ENCODE results near the gene UGT3A1. TPM values are rescaled to one million over a fixed set of nuclear protein-coding genes. Genes with fewer than 3 reads are reported as not detected.
A peak's percentile ranks its signal among the peaks of the same experiment; 100 is the strongest.
"Not testable (repeated sequence)": the region's sequence is repeated elsewhere in the genome, so short reads cannot be mapped to it uniquely, and the experiment has no call there.

Gene UGT3A1
- total RNA-seq, 1 experiment from 2014 or later: not detected

- H3K9me3 ChIP-seq: peaks cover 10% of the 10 kb centered on the region
- 0 out of 2 replicates have a peak, but pooled peaks cover 2% of the 10 kb centered on the region for H3K27me3 ChIP-seq
- H3K4me3 ChIP-seq: no peak overlapping the region
- H3K36me3 ChIP-seq: no peaks in the 10 kb centered on the region
- no peak for DNase-seq
These were observed 15.0 kb upstream of the UGT3A1 start for GRCh38 chr5:36006163-36006562.

- no peaks in the 10 kb centered on the region for H3K9me3 ChIP-seq
- H3K36me3 ChIP-seq: no peaks in the 10 kb centered on the region
- DNase-seq: no peak
- H3K4me3 ChIP-seq: no peak overlapping the region
- H3K27me3 ChIP-seq: 0 out of 2 replicates have a peak, but pooled peaks cover 2% of the 10 kb centered on the region
These were observed 9.8 kb upstream of the UGT3A1 start for GRCh38 chr5:36001032-36001431.

- no peaks in the 10 kb centered on the region for H3K9me3 ChIP-seq
- no peaks in the 10 kb centered on the region for H3K36me3 ChIP-seq
- 0 out of 2 replicates have a peak, but pooled peaks cover 2% of the 10 kb centered on the region for H3K27me3 ChIP-seq
- no peak for DNase-seq
- H3K4me3 ChIP-seq: no peak overlapping the region
These were observed 8.4 kb upstream of the UGT3A1 start for GRCh38 chr5:35999547-35999946.

- Histone ChIP-seq H3K4me3 (no peak overlapping the region), H3K9me3 (no peaks in the 10 kb centered on the region), H3K36me3 (no peaks in the 10 kb centered on the region), H3K27me3 (peaks cover 6% of the 10 kb centered on the region)
- DNase-seq: no peak
These were observed 4.9 kb upstream of the UGT3A1 start for GRCh38 chr5:35996076-35996475.

GRCh38 chr5:35990520-35990919, 670 bp downstream of the UGT3A1 start:
- Histone ChIP-seq H3K4me3 (no peak overlapping the region), H3K9me3 (no peaks in the 10 kb centered on the region), H3K27me3 (peaks cover 13% of the 10 kb centered on the region), H3K36me3 (no peaks in the 10 kb centered on the region)
- DNase-seq: peak; percentile 1

- H3K9me3 ChIP-seq: no peaks in the 10 kb centered on the region
- H3K4me3 ChIP-seq: no peak overlapping the region
- no peak for DNase-seq
- no peaks in the 10 kb centered on the region for H3K36me3 ChIP-seq
- peaks cover 11% of the 10 kb centered on the region for H3K27me3 ChIP-seq
These were observed 2.7 kb downstream of the UGT3A1 start for GRCh38 chr5:35988529-35988928.

GRCh38 chr5:35987776-35988175, 3.4 kb downstream of the UGT3A1 start:
- Histone ChIP-seq H3K36me3 (no peaks in the 10 kb centered on the region), H3K4me3 (no peak overlapping the region), H3K9me3 (no peaks in the 10 kb centered on the region), H3K27me3 (peaks cover 10% of the 10 kb centered on the region)
- DNase-seq: no peak

- DNase-seq: no peak
- H3K36me3 ChIP-seq: no peaks in the 10 kb centered on the region
- peaks cover 14% of the 10 kb centered on the region for H3K9me3 ChIP-seq
- H3K27me3 ChIP-seq: no peaks in the 10 kb centered on the region
- H3K4me3 ChIP-seq: no peak overlapping the region
These were observed 11.5 kb downstream of the UGT3A1 start for GRCh38 chr5:35979715-35980114.

GRCh38 chr5:35976859-35977258, 14.3 kb downstream of the UGT3A1 start:
- H3K9me3 ChIP-seq, H3K27me3 ChIP-seq, DNase-seq, H3K4me3 ChIP-seq, H3K36me3 ChIP-seq: not testable (repeated sequence)

- no peak for DNase-seq
- 0 out of 2 replicates have a peak, but pooled peaks cover 3% of the 10 kb centered on the region for H3K27me3 ChIP-seq
- no peak overlapping the region for H3K4me3 ChIP-seq
- peaks cover 5% of the 10 kb centered on the region for H3K9me3 ChIP-seq
- H3K36me3 ChIP-seq: no peaks in the 10 kb centered on the region
These were observed 16.6 kb downstream of the UGT3A1 start for GRCh38 chr5:35974570-35974969.

GRCh38 chr5:35971878-35972210, 19.3 kb downstream of the UGT3A1 start:
- DNase-seq: no peak
- Histone ChIP-seq H3K9me3 (peaks cover 2% of the 10 kb centered on the region; the same call in 1 of the 2 replicates), H3K27me3 (0 out of 2 replicates have a peak, but pooled peaks cover 3% of the 10 kb centered on the region), H3K36me3 (no peaks in the 10 kb centered on the region), H3K4me3 (no peak overlapping the region)

- no peak for DNase-seq
- no peak overlapping the region for H3K4me3 ChIP-seq
- H3K27me3 ChIP-seq: 0 out of 2 replicates have a peak, but pooled peaks cover 3% of the 10 kb centered on the region
- peaks cover 2% of the 10 kb centered on the region; the same call in 1 of the 2 replicates for H3K9me3 ChIP-seq
- no peaks in the 10 kb centered on the region for H3K36me3 ChIP-seq
These were observed 19.9 kb downstream of the UGT3A1 start for GRCh38 chr5:35971186-35971877.

- H3K4me3 ChIP-seq: no peak overlapping the region
- DNase-seq: no peak
- H3K27me3 ChIP-seq: no peaks in the 10 kb centered on the region
- H3K36me3 ChIP-seq: no peaks in the 10 kb centered on the region
- peaks cover 8% of the 10 kb centered on the region for H3K9me3 ChIP-seq
These were observed 27.8 kb downstream of the UGT3A1 start for GRCh38 chr5:35963381-35963843.

- H3K36me3 ChIP-seq: no peaks in the 10 kb centered on the region
- H3K9me3 ChIP-seq: peaks cover 14% of the 10 kb centered on the region
- H3K4me3 ChIP-seq: no peak overlapping the region
- no peaks in the 10 kb centered on the region for H3K27me3 ChIP-seq
- no peak for DNase-seq
These were observed 30.9 kb downstream of the UGT3A1 start for GRCh38 chr5:35960328-35960727.

GRCh38 chr5:35956429-35956828, 34.8 kb downstream of the UGT3A1 start:
- Histone ChIP-seq H3K9me3 (peaks cover 6% of the 10 kb centered on the region), H3K27me3 (no peaks in the 10 kb centered on the region), H3K36me3 (no peaks in the 10 kb centered on the region), H3K4me3 (no peak overlapping the region)
- peak; percentile 27 for DNase-seq

GRCh38 chr5:35954175-35954574, 37.0 kb downstream of the UGT3A1 start:
- Histone ChIP-seq H3K27me3 (no peaks in the 10 kb centered on the region), H3K4me3 (no peak overlapping the region), H3K36me3 (no peaks in the 10 kb centered on the region), H3K9me3 (peaks cover 6% of the 10 kb centered on the region)
- DNase-seq: no peak

- no peak for DNase-seq
- Histone ChIP-seq H3K9me3 (no peaks in the 10 kb centered on the region), H3K4me3 (no peak overlapping the region), H3K27me3 (no peaks in the 10 kb centered on the region), H3K36me3 (no peaks in the 10 kb centered on the region)
These were observed 44.1 kb downstream of the UGT3A1 start for GRCh38 chr5:35947085-35947484.

- H3K9me3 ChIP-seq: no peaks in the 10 kb centered on the region; the same call in 1 of the 2 replicates
- H3K36me3 ChIP-seq: no peaks in the 10 kb centered on the region
- DNase-seq: no peak
- H3K27me3 ChIP-seq: peaks cover 2% of the 10 kb centered on the region; the same call in 1 of the 2 replicates
- H3K4me3 ChIP-seq: no peak overlapping the region
These were observed 51.6 kb downstream of the UGT3A1 start for GRCh38 chr5:35939639-35940038.
